H1 (cell line): Measurements from ENCODE around the gene HS6ST3. TPM values are rescaled to one million over a fixed set of nuclear protein-coding genes. Genes with fewer than 3 reads are reported as not detected.

ENCODE experiments used
- BACH1 ChIP-seq: IDR thresholded peaks from 2 replicates; pipeline ENCODE4 v1.6.1; 2012; ENCODE audit warnings: low read length, improper control_type of control experiment
- FOSL1 ChIP-seq: IDR thresholded peaks from 2 replicates; pipeline ENCODE4 v1.6.1; 2011; ENCODE audit warnings: mild to moderate bottlenecking, low read depth, low read length, moderate library complexity; ENCODE audit not compliant: insufficient read depth
- KDM5A ChIP-seq: fragments of 200-600 bp; IDR thresholded peaks from 2 replicates; pipeline ENCODE4 v1.7.1; 2012; ENCODE audit warnings: mild to moderate bottlenecking, low read length, inconsistent platforms, mixed read lengths
- RAD21 ChIP-seq, 2 experiments: IDR thresholded peaks in 1 of 2; conservative IDR thresholded peaks in 1 of 2; 2 replicates each; pipeline ENCODE4 v1.6.1; 2011; ENCODE audit warnings: low read depth in 2 of 2, low read length in 2 of 2, improper control_type of control experiment in 1 of 2, inconsistent platforms in 1 of 2, mild to moderate bottlenecking in 1 of 2, moderate library complexity in 1 of 2
- SIRT6 ChIP-seq: IDR thresholded peaks from one replicate; pipeline ENCODE4 v1.7.1; 2012; ENCODE audit warnings: low read length, inconsistent platforms
- SP2 ChIP-seq: IDR thresholded peaks from 2 replicates; pipeline ENCODE4 v1.6.1; 2012; ENCODE audit warnings: mild to moderate bottlenecking, low read length, inconsistent platforms
- SUZ12 ChIP-seq: fragments of 200-600 bp; sonication (generic); IDR thresholded peaks from 2 replicates; pipeline ENCODE4 v1.6.1; 2012; ENCODE audit warnings: mild to moderate bottlenecking, inconsistent platforms, low read length, moderate library complexity, mixed read lengths
- polyA plus RNA-seq, 7 experiments: library from polyadenylated mRNA; depleted of rRNA in 3 of 7; stranded (reverse) in 5 of 7; unstranded in 2 of 7; fragments of >200 nt in 5 of 7; fragments of 200-250 nt in 2 of 7; gene quantifications; 1 replicate in 5 of 7; 2 replicates in 1 of 7; 4 replicates in 1 of 7; pipeline versions ENCODE4 v1.2.1 to v1.2.3, GENCODE V29; 2011 to 2013; ENCODE audit warnings: missing spikeins in 2 of 7, mixed read lengths in 2 of 7
- total RNA-seq: library from RNA; stranded (reverse); fragmentation: NEBNext Ultra II Directional; extraction: Animal tissue kit (Norgen Biotek cat#: 25700); gene quantifications from 2 replicates; pipeline ENCODE4 v1.2.1, GENCODE V29; 2021

Gene HS6ST3
- total and polyA plus RNA-seq, 2 of the 8 experiments (the other 6 are each of a cell fraction or from before 2014, with no cell fraction given) = 0.45 to 1.2 TPM

DNA sequence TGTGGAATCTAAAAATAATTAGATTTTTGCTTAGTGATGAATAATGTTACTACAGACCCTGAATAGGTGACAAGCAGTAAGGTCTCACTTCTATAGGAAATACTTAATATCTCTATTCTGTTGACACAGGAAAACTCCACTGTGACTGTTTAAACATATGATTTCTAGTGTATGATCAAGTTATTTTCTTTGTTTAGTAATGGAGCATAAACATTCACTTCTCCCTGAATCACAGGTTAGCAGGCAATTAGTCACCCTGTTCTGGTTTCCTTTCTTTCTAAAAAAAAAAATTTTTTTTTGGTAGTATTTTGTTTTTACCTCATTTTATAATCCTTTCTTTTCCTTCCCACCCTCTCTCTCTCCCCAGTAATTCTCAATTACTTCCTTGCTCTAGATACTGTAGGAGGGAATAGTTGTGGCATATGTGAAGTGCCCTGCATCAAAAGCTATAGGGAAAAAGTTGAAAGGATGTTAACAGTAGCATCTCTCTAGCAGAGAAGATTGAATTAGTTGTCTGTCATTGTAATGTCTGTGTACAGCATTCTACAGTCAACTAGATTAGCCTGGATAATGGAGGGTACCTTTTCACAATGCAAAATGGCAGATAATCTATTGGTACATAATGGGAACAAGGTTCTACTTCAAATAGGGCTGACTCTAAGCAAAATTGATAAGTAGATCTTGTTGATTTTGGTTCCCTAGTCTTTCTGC, 3.5 kb downstream of the HS6ST3 start (continued):
- TF ChIP-seq SUZ12 (no peak), FOSL1 (no peak), BACH1 (no peak), KDM5A (no peak), SP2 (no peak), RAD21 (IDR thresholded peaks at IDR 0.05 in 1 of 2, conservative IDR thresholded peaks at IDR 0.05 in 1 of 2; ENCODE audit: low read depth in 2 of 2, low read length in 2 of 2) (no peak), SIRT6 (no peak)
- TF ChIP-seq, all 59 proteins: peak for 0
